ENCODE measurements around the gene C1orf146.
"Not testable (repeated sequence)": the region's sequence is repeated elsewhere in the genome, so short reads cannot be mapped to it uniquely, and the experiment has no call there.

DNA sequence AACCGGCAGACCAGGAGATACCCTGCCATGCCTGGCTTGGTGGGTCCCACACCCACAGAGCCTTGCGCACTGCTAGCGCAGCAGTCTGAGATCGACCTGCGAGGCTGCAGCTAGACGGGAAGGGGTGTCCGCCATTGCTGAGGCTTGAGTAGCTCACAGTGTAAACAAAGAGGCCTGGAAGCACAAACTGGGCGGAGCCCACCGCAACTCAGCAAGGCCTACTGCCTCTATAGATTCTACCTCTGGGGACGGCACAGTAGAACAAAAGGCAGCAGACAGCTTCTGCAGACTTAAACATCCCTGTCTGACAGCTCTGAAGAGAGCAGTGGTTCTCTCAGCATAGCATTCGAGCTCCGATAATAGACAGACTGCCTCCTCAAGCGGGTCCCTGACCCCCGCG lies 62.1 kb downstream of the C1orf146 start:
- TF ChIP-seq, protein P1, sequence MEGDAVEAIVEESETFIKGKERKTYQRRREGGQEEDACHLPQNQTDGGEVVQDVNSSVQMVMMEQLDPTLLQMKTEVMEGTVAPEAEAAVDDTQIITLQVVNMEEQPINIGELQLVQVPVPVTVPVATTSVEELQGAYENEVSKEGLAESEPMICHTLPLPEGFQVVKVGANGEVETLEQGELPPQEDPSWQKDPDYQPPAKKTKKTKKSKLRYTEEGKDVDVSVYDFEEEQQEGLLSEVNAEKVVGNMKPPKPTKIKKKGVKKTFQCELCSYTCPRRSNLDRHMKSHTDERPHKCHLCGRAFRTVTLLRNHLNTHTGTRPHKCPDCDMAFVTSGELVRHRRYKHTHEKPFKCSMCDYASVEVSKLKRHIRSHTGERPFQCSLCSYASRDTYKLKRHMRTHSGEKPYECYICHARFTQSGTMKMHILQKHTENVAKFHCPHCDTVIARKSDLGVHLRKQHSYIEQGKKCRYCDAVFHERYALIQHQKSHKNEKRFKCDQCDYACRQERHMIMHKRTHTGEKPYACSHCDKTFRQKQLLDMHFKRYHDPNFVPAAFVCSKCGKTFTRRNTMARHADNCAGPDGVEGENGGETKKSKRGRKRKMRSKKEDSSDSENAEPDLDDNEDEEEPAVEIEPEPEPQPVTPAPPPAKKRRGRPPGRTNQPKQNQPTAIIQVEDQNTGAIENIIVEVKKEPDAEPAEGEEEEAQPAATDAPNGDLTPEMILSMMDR (IDR thresholded peaks at IDR 0.05): not testable (repeated sequence)
- TF ChIP-seq POLR2A (IDR thresholded peaks at IDR 0.05): not testable (repeated sequence)

Measured in testis (tissue), 2 donors.